ENCODE data around the gene GRIP2.

- TF ChIP-seq CTCF (IDR thresholded peaks at IDR 0.05) (no peak), EP300 (IDR thresholded peaks at IDR 0.05) (no peak), POLR2AphosphoS5 (IDR thresholded peaks at IDR 0.05) (no peak), POLR2A (IDR thresholded peaks at IDR 0.05; ENCODE audit: low read depth) (no peak)
These were observed 59.0 kb downstream of the GRIP2 start for GRCh38 chr3:14481018-14481645.

Measured in esophagus muscularis mucosa (tissue), 4 donors.